Stimulated activated CD8-positive, alpha-beta memory T cell treated with anti-CD3 and anti-CD28 coated beads, Interleukin-15, amount 100 ng/mL, for 48 hours (primary cell): Measurements from ENCODE around the gene ARFRP1.

Source experiments
- DNase-seq, 2 donors: peaks; one replicate each; pipeline ENCODE4 v3.0.0-alpha.2; 2020; ENCODE audit warnings: low read depth in 2 of 2

Gene ARFRP1

GRCh38 chr20:63707558-63708300 lies at the start of gene ARFRP1, which contains the start of gene ZGPAT:
Gene ARFRP1, minus strand, starts transcription at chr20:63707976. Its CDS starts 885 bp downstream, at chr20:63707091.
Gene ZGPAT, plus strand, starts transcription at chr20:63708039. Its CDS starts 542 bp downstream, at chr20:63708581.
- DNase-seq: peak; percentile 81 to 84

DNA sequence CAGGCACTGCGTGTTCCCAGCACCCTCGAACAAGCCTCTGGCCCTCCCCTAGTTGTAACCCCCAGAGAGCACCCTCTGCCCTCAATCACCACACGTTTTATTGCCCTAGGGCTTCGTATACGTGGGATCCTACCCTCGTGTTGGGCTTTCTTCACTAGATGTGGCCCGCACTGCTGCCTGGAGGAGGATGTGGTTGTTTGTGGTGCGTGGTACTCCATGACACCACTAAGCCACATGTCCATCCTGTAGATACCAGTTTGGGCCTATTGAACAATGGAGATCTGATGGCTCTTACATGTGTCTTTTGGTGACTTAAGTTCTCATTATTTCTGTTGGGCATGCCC lies 48.8 kb upstream of the ARFRP1 start:
- DNase-seq: no peak

- no peak for DNase-seq
Observed at GRCh38 chr20:63755933-63756647, 48.3 kb upstream of the ARFRP1 start.

- no peak for DNase-seq
Observed at GRCh38 chr20:63754008-63754407, 46.2 kb upstream of the ARFRP1 start.

DNA sequence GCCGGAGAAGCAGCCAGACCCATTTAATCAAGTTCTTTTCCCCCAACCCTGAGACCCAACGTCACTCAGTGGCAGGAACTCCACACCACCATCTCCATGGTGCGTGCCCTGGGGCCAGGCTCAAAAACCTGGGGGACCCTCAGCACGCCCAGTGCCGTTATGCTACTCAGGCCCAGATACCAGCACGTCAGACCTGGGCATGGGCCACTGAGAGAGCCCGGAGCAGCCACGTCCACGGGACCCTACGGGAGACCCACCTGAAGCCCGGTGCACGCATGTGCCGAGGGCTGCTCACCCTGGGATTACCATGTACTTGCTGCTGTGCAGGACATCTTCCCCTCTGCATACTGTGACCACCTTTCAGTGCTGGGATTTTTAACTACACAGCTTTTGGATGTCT lies 45.6 kb upstream of the ARFRP1 start:
- no peak for DNase-seq

DNA sequence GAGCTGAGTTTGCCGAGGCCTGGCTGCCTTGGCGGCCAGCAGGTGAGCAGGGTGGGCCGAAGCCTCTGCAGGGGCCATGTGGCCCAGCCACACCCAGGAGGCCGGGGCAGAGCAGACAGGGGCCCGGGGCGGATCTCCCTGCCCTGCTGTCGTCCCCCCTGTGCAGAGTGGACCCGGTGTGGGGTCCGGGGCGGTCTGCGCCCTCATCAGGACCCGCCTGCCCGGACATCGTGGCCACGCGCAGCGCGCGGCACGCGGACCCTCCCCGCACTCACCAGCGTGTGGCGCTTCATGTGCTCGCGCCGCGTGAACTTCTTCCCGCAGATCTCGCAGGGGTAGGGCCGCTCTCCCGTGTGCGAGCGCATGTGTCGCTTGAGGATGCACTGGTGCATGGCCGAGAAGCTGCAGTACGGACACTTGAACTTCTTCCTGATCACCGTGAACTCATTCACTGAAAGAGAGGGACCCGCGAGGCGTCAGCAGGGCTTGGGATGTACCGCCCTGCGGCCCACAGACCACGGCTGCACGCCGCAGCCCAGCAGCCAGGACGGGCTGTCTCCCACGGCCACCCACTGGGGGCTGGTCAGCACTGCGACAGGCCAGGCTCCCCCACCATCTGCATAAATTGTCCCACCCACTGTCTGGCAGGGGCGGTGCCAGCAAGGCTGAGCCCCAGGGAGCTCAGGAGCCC lies 44.8 kb upstream of the ARFRP1 start:
- no peak for DNase-seq

DNA sequence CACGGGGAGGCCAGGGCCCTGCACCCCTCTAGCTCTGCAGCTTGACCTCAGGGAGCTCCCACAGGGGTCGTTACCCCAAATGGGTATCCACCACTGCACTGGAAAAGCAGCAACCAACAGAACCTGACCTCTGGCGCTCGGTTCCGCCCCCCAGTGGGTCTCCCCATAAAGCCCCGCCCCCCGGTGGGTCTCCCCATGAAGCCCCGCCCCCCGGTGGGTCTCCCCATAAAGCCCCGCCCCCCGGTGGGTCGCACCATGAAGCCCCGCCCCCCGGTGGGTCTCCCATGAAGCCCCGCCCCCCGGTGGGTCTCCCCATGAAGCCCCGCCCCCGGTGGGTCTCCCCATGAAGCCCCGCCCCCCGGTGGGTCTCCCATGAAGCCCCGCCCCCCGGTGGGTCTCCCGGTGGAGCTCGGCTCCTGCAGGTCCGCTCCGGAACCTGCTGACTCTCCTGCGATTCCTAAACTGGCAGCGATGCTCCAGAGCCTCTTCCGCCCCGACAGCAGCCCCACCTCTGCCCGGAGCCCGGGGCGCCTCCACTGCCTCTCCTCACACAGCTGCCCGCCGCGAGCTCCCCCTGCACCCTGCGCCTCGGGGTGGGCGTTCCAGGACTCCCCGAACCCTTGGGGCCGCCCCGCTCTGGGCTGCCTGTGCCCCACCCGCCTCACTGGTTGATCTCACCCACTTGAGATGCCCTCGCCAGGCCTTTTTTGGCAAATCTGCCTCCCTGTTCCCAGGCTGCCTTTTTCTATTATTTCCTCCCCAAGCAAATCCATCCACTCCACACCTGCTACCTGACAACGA lies 43.9 kb upstream of the ARFRP1 start:
- DNase-seq: no peak

DNA sequence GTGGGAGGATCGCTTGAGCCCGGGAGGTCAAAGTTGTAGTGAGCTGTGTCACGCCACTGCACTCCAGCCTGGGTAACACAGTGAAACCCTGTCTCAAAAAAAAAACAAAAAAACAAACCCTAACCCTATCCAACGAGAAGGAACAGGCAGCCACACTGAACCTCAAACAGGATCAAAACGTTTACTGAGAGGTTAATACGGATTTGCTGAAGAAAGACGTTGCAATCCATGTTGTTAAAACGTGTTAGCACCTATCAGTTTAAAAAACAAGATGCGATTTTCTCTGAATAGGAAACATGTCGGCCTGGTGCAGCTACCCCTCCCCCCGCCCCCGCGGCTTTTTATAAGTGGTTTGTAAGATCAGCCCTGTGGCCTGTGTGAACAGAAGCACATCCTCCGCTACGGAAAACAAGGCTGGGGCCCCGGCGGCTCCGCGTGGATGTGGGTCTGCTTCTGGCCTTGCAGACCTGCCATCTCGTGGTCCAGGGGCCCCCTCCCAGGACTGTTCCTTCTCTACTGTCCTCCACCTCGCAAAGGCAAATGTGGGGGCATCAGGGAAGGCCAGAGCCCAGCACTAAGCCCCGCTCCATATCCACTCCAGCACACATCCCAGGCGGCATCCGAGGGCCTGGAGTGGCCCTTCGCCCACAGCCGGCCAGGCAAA lies 43.2 kb upstream of the ARFRP1 start:
- DNase-seq: no peak

- no peak for DNase-seq
Observed at GRCh38 chr20:63749597-63750508, 42.1 kb upstream of the ARFRP1 start.

DNA sequence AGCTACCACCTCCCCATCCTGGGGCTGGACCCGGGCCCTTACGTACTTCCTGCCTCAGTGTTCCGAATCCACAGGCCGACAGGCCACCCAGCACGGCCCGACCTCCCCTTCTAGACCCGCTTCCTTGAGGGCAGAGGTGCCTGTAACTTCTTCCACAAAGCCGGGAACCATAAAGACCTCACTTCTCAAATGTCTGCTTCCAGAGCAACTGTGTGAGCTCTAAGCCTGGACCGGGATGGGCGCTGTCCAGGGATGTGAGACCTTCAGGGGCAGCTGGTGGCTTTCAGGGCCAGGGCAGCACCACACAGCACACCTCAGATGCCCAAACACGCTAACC lies 41.1 kb upstream of the ARFRP1 start:
- no peak for DNase-seq

DNA sequence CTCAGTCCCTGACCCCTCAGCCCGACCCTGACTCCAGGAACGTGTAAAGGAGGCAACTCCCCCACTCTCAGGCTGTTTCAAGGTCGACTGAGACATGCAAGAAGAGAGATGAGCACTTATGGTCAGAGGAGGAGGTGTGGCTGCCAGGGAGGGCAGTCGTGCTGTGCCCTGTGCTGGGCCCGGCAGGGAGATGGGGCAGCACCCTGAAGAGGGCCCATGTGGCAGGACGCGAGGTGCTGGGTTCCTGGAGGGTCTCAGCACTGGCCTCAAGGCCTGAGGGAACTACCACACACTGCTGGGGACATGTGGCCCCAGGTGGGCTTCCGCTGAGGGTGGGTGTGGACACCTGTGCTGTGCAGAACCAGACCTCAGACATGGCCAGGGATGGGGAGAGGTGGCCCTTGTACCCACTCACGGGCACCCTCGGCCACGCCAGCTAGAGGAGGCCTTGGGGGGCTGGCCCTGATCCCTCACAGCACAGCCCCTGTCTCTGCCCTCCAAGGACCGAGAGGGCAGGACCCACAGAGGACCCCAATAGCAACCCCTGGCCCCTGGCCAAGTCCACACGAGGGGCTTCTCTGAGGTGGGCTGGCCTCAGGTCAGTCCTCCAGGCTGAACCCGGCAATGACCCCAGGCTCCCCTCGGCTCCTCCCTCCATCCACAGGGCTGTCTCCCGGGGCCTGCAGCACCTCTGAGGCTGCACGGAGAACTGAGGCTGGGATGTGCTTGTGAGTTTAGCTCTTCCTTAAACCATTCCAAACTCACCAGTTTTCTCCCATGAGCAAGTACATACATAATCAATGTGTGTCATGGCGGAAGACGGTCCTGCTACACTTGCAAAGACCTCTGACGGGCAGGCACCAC lies 40.5 kb upstream of the ARFRP1 start:
- no peak for DNase-seq

- DNase-seq: no peak
Observed at GRCh38 chr20:63747622-63748069, 39.9 kb upstream of the ARFRP1 start.

- DNase-seq: no peak
Observed at GRCh38 chr20:63746751-63747315, 39.1 kb upstream of the ARFRP1 start.

DNA sequence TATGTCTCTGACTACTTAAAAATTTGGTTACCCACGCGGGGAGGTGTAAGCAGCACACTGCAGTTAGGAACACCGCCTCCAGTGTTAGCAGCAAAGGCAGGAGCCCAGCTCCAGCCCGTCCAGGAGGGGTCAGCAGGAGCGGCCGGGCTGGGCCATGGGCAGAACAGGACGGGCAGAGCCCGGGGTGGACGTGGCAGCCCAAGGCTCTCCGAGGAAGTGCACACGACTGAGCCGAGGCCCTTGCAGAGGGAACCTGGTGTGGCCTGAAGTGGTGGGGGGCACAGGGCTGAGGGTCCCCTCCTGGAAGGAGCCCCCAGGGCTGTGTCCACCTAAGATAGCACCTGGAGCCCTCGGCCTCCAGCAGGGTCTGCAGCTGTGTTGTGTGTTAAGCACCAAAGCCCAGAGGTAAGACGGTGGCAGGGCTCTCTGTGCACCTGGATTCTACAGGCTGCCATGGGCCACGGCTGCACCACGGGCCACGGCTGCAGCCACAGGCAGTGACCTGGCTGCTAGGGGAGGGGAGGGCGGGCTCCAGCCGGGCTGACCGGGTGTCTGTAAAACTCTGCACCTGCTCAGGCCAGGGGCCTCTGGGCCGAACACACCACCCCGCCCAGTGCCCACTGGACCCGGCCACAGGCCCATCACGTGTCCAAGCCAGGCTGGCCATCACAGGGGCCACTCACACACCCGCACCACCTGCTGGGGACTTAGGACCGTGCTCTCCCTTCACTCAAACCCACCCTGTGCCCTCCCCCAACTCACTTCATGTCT lies 38.4 kb upstream of the ARFRP1 start:
- no peak for DNase-seq

DNA sequence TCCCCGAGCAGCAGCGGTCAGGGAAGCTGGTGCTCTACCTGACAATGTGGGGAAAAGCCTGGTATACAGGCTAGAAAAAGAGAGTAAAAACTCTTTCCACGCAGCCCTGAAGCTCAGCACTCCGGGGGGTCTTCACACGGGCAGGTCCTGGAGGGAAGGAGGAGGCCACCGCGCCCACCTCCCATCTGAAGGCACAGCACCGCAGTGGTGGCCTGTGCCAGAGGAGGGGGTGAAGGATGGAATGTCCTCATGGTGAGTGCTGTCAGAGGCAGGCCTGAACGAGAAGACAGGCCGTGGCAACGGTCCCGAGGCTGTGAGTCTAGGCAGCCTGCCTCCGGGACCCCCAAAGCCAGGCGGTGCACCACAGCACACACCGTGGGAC lies 37.6 kb upstream of the ARFRP1 start:
- DNase-seq: no peak

GRCh38 chr20:63744574-63745423 lies 37.0 kb upstream of the ARFRP1 start:
- no peak for DNase-seq

- no peak for DNase-seq
Observed at GRCh38 chr20:63744158-63744557, 36.4 kb upstream of the ARFRP1 start.
